Kidney (tissue), 14 donors: ENCODE data around the gene GAS1. TPM values are rescaled to one million over a fixed set of nuclear protein-coding genes. Genes with fewer than 3 reads are reported as not detected.

Experiments used
- DNase-seq, 5 donors: peaks; one replicate each; pipeline ENCODE4 v3.0.0-alpha.2; 2013 to 2020
- FAIRE-seq: peaks from 2 replicates; lab custom pipeline; 2012; peaks lifted over from hg19 to GRCh38; lab: Jason Lieb, UNC
- H3K27ac ChIP-seq, 2 donors: one replicate each; pipeline ENCODE4 v1.7.0; 2013; ENCODE audit warnings: low read depth in 2 of 2, low read length in 2 of 2, inconsistent platforms in 1 of 2
- H3K27me3 ChIP-seq: one replicate; pipeline ENCODE4 v1.7.1; 2013; ENCODE audit warnings: low read length, inconsistent platforms; ENCODE audit not compliant: control insufficient read depth, insufficient read depth
- H3K36me3 ChIP-seq, 3 donors: one replicate each; pipeline versions ENCODE4 v1.7.0 to v1.7.1; 2013; ENCODE audit warnings: low read length in 3 of 3, control low read depth in 1 of 3, inconsistent platforms in 1 of 3; ENCODE audit not compliant: insufficient read depth in 3 of 3, control insufficient read depth in 2 of 3
- H3K4me1 ChIP-seq, 3 donors: one replicate each; pipeline versions ENCODE4 v1.7.0 to v1.7.1; 2013; ENCODE audit warnings: low read length in 3 of 3, inconsistent platforms in 1 of 3, low read depth in 1 of 3; ENCODE audit not compliant: control insufficient read depth in 2 of 3, insufficient read depth in 2 of 3
- H3K4me3 ChIP-seq, 3 donors: one replicate each; pipeline versions ENCODE4 v1.7.0 to v1.8.1; 2013; ENCODE audit warnings: low read length in 3 of 3, control low read depth in 1 of 3, inconsistent platforms in 1 of 3
- H3K9ac ChIP-seq, 3 donors: one replicate each; pipeline versions ENCODE4 v1.7.0 to v1.7.1; 2013; ENCODE audit warnings: low read length in 3 of 3, control low read depth in 1 of 3, inconsistent platforms in 1 of 3
- H3K9me3 ChIP-seq, 3 donors: one replicate each; pipeline versions ENCODE4 v1.7.0 to v1.7.1; 2013; ENCODE audit warnings: low read length in 3 of 3, control low read depth in 1 of 3, inconsistent platforms in 1 of 3; ENCODE audit not compliant: control insufficient read depth in 2 of 3, insufficient read depth in 1 of 3
- CTCF ChIP-seq: IDR thresholded peaks from 3 replicates; pipeline ENCODE4 v1.5.1; 2012; ENCODE audit warnings: mild to moderate bottlenecking, moderate library complexity, borderline replicate concordance; ENCODE audit not compliant: insufficient read depth; ENCODE audit errors: extremely low read depth
- intact Hi-C: fragments of 100-400 bp; cut with DNase I; formaldehyde crosslinking; loops from one replicate; pipeline ENCODE4 v1.11.1; 2022
- polyA plus RNA-seq: library from polyadenylated mRNA; stranded (reverse); fragments of 350-450 nt; fragmentation: Illumina TruSeq; extraction: RNeasy Lipid Tissue Mini Kit (QIAGEN cat#74804); gene quantifications from one replicate; pipeline ENCODE4 v1.2.3, GENCODE V29; 2014; ENCODE audit warnings: low read depth, low replicate concordance; ENCODE audit not compliant: insufficient read depth
- total RNA-seq: library from RNA; stranded (reverse); fragmentation: NEBNext Ultra II Directional; extraction: Animal tissue kit (Norgen Biotek cat#: 25700); gene quantifications from one replicate; pipeline ENCODE4 v1.2.1, GENCODE V29; 2021
- donor health status: control.
- donor health status: control.
- donor health status: control.
- donor health status: control.
- donor health status: control.
- donor health status: DM: yes; HTN: yes; CAD: no.
- donor health status: Normal renal cell carcinoma (clear cell type).

Gene GAS1
- total and polyA plus RNA-seq, 2 donors from 2014 or later, result 5.8 to 8.2 TPM

GRCh38 chr9:86983620-86984259 is 36.4 kb upstream of the GAS1 start:
- no peak for FAIRE-seq
- no peak for TF ChIP-seq CTCF
- Histone ChIP-seq H3K9ac (no peak overlapping the region), H3K9me3 (no peaks in the 10 kb centered on the region), H3K27ac (no peak overlapping the region), H3K27me3 (no peaks in the 10 kb centered on the region), H3K4me3 (no peak overlapping the region), H3K36me3 (no peaks in the 10 kb centered on the region), H3K4me1 (peaks cover 0 to 4% (median 0%) of the 10 kb centered on the region in 3 donors)
- DNase-seq, result peak in 4 of 5 donors; percentile 79 to 91 (median 88)
- intact Hi-C loops, result no loop called here

GRCh38 chr9:86983249-86983619 is 35.9 kb upstream of the GAS1 start:
- Histone ChIP-seq H3K27ac (peak overlapping the region in 1 of 2 donors; percentile 41), H3K9me3 (no peaks in the 10 kb centered on the region), H3K9ac (no peak overlapping the region), H3K36me3 (no peaks in the 10 kb centered on the region), H3K4me3 (no peak overlapping the region), H3K4me1 (peaks cover 0 to 4% (median 0%) of the 10 kb centered on the region in 3 donors), H3K27me3 (no peaks in the 10 kb centered on the region)
- FAIRE-seq (no peak), DNase-seq (no peak)
- TF ChIP-seq CTCF, result no peak
- intact Hi-C loops, result no loop called here

GRCh38 chr9:86980802-86981201 is 33.5 kb upstream of the GAS1 start:
- Histone ChIP-seq H3K9ac (no peak overlapping the region), H3K4me1 (peaks cover 0 to 4% (median 0%) of the 10 kb centered on the region in 3 donors), H3K4me3 (no peak overlapping the region), H3K9me3 (no peaks in the 10 kb centered on the region), H3K36me3 (no peaks in the 10 kb centered on the region), H3K27me3 (no peaks in the 10 kb centered on the region), H3K27ac (no peak overlapping the region)
- DNase-seq (no peak), FAIRE-seq (no peak)
- no peak for TF ChIP-seq CTCF
- intact Hi-C loops, result no loop called here
